RWPE1 (cell line): ENCODE measurements around the gene PLOD3.
A peak's percentile ranks its signal among the peaks of the same experiment; 100 is the strongest.

Experiments used
- CTCF ChIA-PET: fragments of 350-600 bp; sonication (Branson Sonifier 250); formaldehyde crosslinking; extraction: SDS; loops from one replicate; lab custom pipeline; 2021; lab: Yijun Ruan, JAX
- POLR2A ChIA-PET: fragments of 400-600 bp; formaldehyde crosslinking; extraction: SDS; loops from one replicate; lab custom pipeline; 2020; ENCODE audit warnings: antibody characterized with exemption; ENCODE audit not compliant: low non-redundant PET; lab: Yijun Ruan, JAX
- DNase-seq: peaks from one replicate; pipeline ENCODE4 v3.0.0; 2012; ENCODE audit warnings: low spot score
- H3K27ac ChIP-seq: fragments of 450-650 bp; 2 replicates; pipeline ENCODE4 v1.5.1; 2017
- TF ChIP-seq, protein P1 (sequence below): fragments of 450-650 bp; conservative IDR thresholded peaks from 2 replicates; pipeline ENCODE4 v1.5.1; 2017; ENCODE audit warnings: low read depth, mild to moderate bottlenecking

Gene PLOD3

DNA sequence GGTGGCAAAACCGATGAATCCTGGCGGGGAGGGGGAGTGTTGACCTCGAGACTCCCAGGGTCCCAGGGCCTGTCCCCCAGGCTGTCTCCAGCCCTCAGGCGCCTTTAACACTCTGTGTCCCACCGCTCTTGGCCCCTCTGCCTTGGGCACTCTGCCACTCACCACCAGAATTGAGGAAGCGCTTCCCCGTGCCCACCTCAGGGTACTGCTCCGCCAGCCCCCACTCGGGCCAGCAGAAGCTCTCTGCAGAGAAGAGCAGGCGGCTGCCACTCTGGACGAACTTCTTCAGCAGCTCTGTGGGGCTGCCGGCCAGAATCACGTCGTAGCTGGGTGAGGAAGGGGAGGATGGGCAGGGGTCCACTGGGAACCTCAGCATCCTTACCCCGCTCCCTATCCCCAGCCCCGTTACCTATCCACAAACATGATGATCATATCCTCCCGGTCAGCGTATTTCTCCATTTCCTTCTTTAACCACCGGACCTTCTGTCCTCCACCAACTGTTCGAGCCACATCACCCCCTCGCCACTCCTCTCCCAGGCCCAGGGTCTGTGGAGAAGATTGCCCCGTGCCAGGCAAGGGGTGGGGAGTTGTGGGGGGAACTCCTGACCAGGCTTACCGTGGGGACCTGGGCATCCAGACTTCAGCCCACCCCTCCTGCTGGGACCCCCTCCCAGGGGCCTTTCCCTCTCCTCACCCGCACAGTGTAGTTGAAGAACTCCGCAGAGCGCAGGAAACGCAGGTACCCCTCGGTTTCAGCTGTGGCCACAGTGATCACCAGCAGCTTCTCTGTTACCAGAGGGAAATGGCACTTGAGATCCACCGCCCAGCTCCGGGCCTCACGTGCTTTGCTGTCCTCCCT lies 1.2 kb downstream of the PLOD3 start:
- TF ChIP-seq, protein P1, sequence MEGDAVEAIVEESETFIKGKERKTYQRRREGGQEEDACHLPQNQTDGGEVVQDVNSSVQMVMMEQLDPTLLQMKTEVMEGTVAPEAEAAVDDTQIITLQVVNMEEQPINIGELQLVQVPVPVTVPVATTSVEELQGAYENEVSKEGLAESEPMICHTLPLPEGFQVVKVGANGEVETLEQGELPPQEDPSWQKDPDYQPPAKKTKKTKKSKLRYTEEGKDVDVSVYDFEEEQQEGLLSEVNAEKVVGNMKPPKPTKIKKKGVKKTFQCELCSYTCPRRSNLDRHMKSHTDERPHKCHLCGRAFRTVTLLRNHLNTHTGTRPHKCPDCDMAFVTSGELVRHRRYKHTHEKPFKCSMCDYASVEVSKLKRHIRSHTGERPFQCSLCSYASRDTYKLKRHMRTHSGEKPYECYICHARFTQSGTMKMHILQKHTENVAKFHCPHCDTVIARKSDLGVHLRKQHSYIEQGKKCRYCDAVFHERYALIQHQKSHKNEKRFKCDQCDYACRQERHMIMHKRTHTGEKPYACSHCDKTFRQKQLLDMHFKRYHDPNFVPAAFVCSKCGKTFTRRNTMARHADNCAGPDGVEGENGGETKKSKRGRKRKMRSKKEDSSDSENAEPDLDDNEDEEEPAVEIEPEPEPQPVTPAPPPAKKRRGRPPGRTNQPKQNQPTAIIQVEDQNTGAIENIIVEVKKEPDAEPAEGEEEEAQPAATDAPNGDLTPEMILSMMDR: no peak
- ChIA-PET POLR2A (no interaction called here), CTCF (interaction anchor here (0.7 to 1.4 kb wide), 3 partner anchors 24 to 67 kb away, joined by 3 to 4 read pairs (median 3); no protein-coding TSS in a partner anchor)
- peak overlapping the region; percentile 97 for H3K27ac ChIP-seq
- no peak for DNase-seq

DNA sequence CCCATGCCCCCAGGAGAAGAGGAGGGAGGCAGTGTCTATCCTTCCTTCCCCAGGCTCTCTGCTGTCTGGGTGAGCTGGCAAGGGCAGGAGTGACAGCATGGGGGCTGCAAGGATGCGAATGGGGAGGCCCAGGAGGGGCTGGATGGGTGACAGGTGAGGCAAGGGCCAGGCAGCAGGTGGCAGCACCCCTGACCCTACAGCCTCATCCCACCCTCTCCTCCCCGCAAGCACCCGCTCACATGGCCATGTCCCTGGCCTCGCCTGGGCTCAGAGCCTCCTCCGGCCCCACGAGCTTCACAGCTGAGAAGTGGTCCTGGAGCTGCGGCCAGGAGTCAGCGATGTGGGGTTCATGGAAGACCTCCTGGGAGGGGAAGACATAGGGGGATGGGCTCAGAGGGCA lies 5.4 kb downstream of the PLOD3 start:
- H3K27ac ChIP-seq: no peak overlapping the region
- DNase-seq: no peak
- CTCF ChIA-PET: no interaction called here
- POLR2A ChIA-PET: no interaction called here
- TF ChIP-seq, protein P1: no peak

DNA sequence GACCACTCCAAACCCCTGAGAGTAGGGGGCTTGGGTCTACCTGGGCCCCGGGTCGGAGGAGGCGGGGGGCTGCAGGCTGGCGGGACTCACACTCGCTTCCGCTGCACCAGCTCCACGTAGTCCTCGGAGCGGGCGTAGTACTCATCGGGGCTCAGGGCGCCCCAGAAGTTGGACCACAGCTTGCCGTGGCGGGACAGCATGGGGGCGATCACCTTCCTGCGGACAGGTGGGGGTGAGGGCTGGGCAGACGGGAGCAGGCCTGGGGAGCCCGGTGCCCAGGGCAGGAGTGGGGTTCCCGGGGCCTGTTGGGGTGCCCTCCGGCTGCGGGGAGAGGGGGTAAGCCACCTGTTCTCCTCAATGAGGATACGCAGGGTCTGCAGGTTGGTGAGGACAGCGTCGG lies 5.9 kb downstream of the PLOD3 start:
- DNase-seq: no peak
- TF ChIP-seq, protein P1: no peak
- ChIA-PET CTCF (interaction anchor here (0.6 kb wide), 1 partner anchor 19 kb away, joined by 3 read pairs; no protein-coding TSS in a partner anchor), POLR2A (no interaction called here)
- H3K27ac ChIP-seq: no peak overlapping the region

DNA sequence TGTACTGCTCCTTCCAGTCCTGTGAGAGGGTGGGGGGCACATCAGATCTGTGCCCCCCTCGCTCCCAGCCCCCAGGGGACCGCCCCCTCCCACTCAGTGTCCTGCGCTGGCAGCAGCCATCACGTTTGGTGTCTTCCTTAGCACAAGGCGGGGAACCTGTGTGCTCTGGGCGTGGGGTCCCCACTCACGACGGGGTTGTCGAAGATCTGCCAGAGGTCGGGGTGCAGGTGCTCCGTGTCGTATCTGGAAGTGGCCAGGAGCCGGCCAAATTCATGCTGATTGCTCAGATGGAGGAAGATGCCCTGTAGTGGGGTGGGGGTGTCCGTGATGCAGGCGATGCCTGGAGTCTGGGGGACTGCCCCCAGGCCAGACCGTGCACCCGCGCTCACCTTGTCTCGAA lies 7.2 kb downstream of the PLOD3 start:
- H3K27ac ChIP-seq: peak overlapping the region; percentile 53; the same call in 1 of the 2 replicates
- TF ChIP-seq, protein P1: no peak
- no peak for DNase-seq
- CTCF ChIA-PET: no interaction called here
- POLR2A ChIA-PET: no interaction called here

DNA sequence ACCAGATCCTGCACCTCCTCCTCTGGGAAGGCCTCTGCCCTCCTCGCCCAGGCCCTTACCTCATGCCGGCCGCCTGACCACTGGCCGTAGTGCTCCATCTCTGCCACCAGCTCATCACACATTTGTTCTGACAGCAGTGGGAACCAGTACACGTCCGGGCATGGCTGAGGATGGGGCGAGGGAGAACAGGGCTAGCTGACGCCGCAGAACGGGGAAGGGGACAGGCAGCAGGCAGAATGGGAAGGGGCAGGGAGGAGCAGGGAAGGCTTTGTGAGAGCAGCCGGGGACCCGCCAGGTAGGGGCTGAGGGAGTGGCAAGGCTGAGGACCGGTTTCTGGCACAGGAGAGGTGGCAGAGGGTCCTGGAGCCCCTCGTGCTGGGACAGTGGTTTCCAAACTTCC lies 8.6 kb downstream of the PLOD3 start:
- ChIA-PET CTCF (no interaction called here), POLR2A (no interaction called here)
- TF ChIP-seq, protein P1: no peak
- no peak for DNase-seq
- peak overlapping the region; percentile 53 for H3K27ac ChIP-seq

DNA sequence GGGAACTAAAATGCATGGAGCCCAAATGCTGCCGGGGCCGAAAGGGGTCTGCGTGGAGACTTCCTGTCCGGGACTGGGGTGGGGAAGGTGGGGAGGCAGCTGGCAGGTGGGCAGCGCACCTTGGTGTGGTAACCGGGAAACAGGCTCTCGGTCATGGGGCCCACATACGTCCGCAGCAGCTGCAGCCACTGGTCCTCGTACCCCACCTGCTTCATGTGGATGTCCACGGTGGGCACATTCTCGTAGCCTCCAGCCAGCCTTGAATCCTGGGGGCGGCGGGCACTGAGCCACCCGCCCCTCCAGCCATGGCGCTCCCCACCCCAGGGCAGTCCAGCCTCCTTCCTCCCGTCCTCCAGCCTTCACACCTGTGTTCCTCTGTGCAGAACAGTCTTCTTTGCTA lies 9.9 kb downstream of the PLOD3 start:
- ChIA-PET CTCF (no interaction called here), POLR2A (no interaction called here)
- peak overlapping the region; percentile 53 for H3K27ac ChIP-seq
- no peak for DNase-seq
- TF ChIP-seq, protein P1: no peak
